ENCODE data around the gene BLOC1S1. TPM values are rescaled to one million over a fixed set of nuclear protein-coding genes. Genes with fewer than 3 reads are reported as not detected.

The BLOC1S1 gene
- total RNA-seq, 1 donor from 2014 or later = 71.2 TPM

DNA sequence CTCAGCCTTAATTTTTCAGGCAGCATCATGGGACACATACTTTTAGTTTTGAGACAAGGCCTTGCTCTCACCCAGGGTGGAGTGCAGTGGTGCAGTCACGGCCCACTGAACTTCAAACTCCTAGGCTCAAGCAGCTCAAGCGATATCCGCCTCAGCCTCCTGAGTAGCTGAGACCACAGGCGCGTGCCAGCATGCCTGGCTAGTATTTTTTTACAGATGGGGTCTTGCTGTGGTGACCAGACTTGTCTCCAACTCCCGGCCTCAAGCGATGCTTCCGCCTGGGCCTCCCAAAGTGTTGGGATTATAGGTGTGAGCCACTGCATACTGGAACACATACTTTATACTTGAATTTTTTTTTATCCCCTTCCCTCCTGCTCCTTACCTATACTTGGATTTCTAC is 7.1 kb downstream of the BLOC1S1 start:
- no peak for DNase-seq
- H3K36me3 Mint-ChIP-seq (ENCODE audit: unreplicated experiment) = peaks cover 9% of the 10 kb centered on the region
- H3K4me1 Mint-ChIP-seq (ENCODE audit: low read depth, unreplicated experiment) = peaks cover 33% of the 10 kb centered on the region
- H3K27ac Mint-ChIP-seq (ENCODE audit: unreplicated experiment) = no peak overlapping the region
- H3K4me3 Mint-ChIP-seq (ENCODE audit: unreplicated experiment) = no peak overlapping the region
- TF ChIP-seq CTCF (IDR thresholded peaks at IDR 0.05; ENCODE audit: partially characterized antibody, unreplicated experiment) = no peak
- H3K9me3 Mint-ChIP-seq (ENCODE audit: unreplicated experiment) = peaks cover 6% of the 10 kb centered on the region
- peaks cover 2% of the 10 kb centered on the region for H3K27me3 Mint-ChIP-seq (ENCODE audit: unreplicated experiment)

DNA sequence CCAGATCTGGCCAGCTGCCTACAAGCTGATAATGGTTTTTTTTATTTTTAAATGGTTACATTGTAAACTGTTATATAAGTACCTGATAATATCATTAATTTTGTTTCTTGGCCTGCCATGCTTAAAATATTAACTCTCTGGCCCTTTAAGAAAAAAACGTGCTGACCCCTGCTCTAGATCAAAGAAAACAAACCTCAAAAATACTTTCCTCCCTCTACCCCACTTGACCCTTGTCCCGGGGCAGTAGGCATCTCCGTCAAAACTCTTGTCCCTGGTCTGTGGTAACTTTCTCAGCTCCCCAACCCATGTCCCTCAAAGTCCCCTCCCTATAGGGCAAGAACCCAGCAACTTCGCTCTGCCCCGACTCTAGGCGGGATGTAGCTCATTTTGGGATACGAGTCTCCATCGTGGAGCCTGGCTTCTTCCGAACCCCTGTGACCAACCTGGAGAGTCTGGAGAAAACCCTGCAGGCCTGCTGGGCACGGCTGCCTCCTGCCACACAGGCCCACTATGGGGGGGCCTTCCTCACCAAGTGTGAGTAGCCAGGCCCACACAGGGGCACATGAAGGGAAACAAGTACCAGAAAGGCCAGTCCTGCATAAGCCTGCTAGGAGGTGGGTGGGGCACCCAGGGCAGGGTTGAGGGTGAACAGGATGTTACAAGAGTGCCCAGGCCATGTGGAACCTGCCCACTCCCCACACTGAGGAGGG is 7.8 kb downstream of the BLOC1S1 start:
- no peak for DNase-seq
- Mint-ChIP-seq H3K9me3 (ENCODE audit: unreplicated experiment) (peaks cover 6% of the 10 kb centered on the region), H3K4me3 (ENCODE audit: unreplicated experiment) (no peak overlapping the region), H3K27ac (ENCODE audit: unreplicated experiment) (peak overlapping the region; percentile 5), H3K4me1 (ENCODE audit: low read depth, unreplicated experiment) (peaks cover 28% of the 10 kb centered on the region), H3K27me3 (ENCODE audit: unreplicated experiment) (peaks cover 2% of the 10 kb centered on the region), H3K36me3 (ENCODE audit: unreplicated experiment) (peaks cover 9% of the 10 kb centered on the region)
- no peak for TF ChIP-seq CTCF (IDR thresholded peaks at IDR 0.05; ENCODE audit: partially characterized antibody, unreplicated experiment)

GRCh38 chr12:55724226-55724939 is 8.5 kb downstream of the BLOC1S1 start:
- H3K9me3 Mint-ChIP-seq (ENCODE audit: unreplicated experiment) = peaks cover 6% of the 10 kb centered on the region
- H3K4me1 Mint-ChIP-seq (ENCODE audit: low read depth, unreplicated experiment) = peaks cover 26% of the 10 kb centered on the region
- H3K36me3 Mint-ChIP-seq (ENCODE audit: unreplicated experiment) = peaks cover 9% of the 10 kb centered on the region
- H3K4me3 Mint-ChIP-seq (ENCODE audit: unreplicated experiment) = peak overlapping the region; percentile 96
- peak; percentile 76 for DNase-seq
- peak; percentile 44 for TF ChIP-seq CTCF (IDR thresholded peaks at IDR 0.05; ENCODE audit: partially characterized antibody, unreplicated experiment)
- H3K27me3 Mint-ChIP-seq (ENCODE audit: unreplicated experiment) = peaks cover 4% of the 10 kb centered on the region
- H3K27ac Mint-ChIP-seq (ENCODE audit: unreplicated experiment) = peak overlapping the region; percentile 2

DNA sequence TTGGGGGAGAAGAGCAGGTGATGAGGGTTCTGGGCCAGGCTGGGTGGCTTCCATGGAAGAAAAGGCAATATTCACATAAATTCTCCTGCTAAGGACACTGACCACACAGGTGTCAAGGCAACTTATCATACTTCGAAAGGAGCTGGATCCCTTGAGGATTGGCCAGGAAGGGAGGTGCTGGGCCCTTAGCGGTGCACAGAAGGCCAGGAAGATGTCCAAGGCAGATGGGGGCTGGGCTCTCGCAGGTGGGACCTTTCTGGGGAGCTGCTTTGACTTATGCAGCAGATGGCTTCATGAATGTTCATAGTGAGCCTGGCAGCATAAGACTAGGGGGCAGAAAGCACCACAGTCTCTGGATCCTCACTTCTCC is 9.1 kb downstream of the BLOC1S1 start:
- H3K27me3 Mint-ChIP-seq (ENCODE audit: unreplicated experiment) = peaks cover 9% of the 10 kb centered on the region
- H3K9me3 Mint-ChIP-seq (ENCODE audit: unreplicated experiment) = peaks cover 9% of the 10 kb centered on the region
- DNase-seq = no peak
- H3K4me1 Mint-ChIP-seq (ENCODE audit: low read depth, unreplicated experiment) = peaks cover 28% of the 10 kb centered on the region
- TF ChIP-seq CTCF (IDR thresholded peaks at IDR 0.05; ENCODE audit: partially characterized antibody, unreplicated experiment) = no peak
- H3K4me3 Mint-ChIP-seq (ENCODE audit: unreplicated experiment) = peak overlapping the region; percentile 96
- H3K27ac Mint-ChIP-seq (ENCODE audit: unreplicated experiment) = peak overlapping the region; percentile 80
- peaks cover 9% of the 10 kb centered on the region for H3K36me3 Mint-ChIP-seq (ENCODE audit: unreplicated experiment)

GRCh38 chr12:55725556-55725955 is 9.7 kb downstream of the BLOC1S1 start:
- Mint-ChIP-seq H3K9me3 (ENCODE audit: unreplicated experiment) (peaks cover 12% of the 10 kb centered on the region), H3K4me1 (ENCODE audit: low read depth, unreplicated experiment) (peaks cover 30% of the 10 kb centered on the region), H3K27ac (ENCODE audit: unreplicated experiment) (peak overlapping the region; percentile 80), H3K27me3 (ENCODE audit: unreplicated experiment) (peaks cover 13% of the 10 kb centered on the region), H3K4me3 (ENCODE audit: unreplicated experiment) (peak overlapping the region; percentile 96), H3K36me3 (ENCODE audit: unreplicated experiment) (peaks cover 9% of the 10 kb centered on the region)
- TF ChIP-seq CTCF (IDR thresholded peaks at IDR 0.05; ENCODE audit: partially characterized antibody, unreplicated experiment) = no peak
- DNase-seq = no peak
